ENCODE measurements around the gene TSPAN18. TPM values are rescaled to one million over a fixed set of nuclear protein-coding genes. Genes with fewer than 3 reads are reported as not detected.
A peak's percentile ranks its signal among the peaks of the same experiment; 100 is the strongest.

Gene TSPAN18
- total RNA-seq, 2 experiments from 2014 or later: 1.4 to 2.3 TPM

- no peak overlapping the region for H3K4me3 Mint-ChIP-seq
- ChIA-PET CTCF (interaction anchor here (0.6 to 1.9 kb wide), 10 partner anchors 15 to 281 kb away, joined by 3 to 6 read pairs (median 3); no protein-coding TSS in a partner anchor), POLR2A (no interaction called here)
- no peak for DNase-seq
- H3K4me1 Mint-ChIP-seq: peaks cover 5% of the 10 kb centered on the region
- H3K27ac Mint-ChIP-seq: no peak overlapping the region
- no peaks in the 10 kb centered on the region for H3K9me3 Mint-ChIP-seq (ENCODE audit: low read depth)
- intact Hi-C loops (cut with DNase I, micrococcal nuclease): loop anchor here (1.0 to 5.0 kb wide), 5 partner anchors 46 to 218 kb away; no protein-coding TSS in a partner anchor
- no peaks in the 10 kb centered on the region for H3K27me3 Mint-ChIP-seq
- no peak for ATAC-seq
- no peaks in the 10 kb centered on the region for H3K36me3 Mint-ChIP-seq (ENCODE audit: low read depth)
Measured at GRCh38 chr11:44774731-44775130, 48.0 kb downstream of the TSPAN18 start.

GRCh38 chr11:44775366-44775984 lies 48.7 kb downstream of the TSPAN18 start:
- Mint-ChIP-seq H3K27ac (no peak overlapping the region), H3K4me1 (peaks cover 5% of the 10 kb centered on the region), H3K27me3 (no peaks in the 10 kb centered on the region), H3K9me3 (ENCODE audit: low read depth) (no peaks in the 10 kb centered on the region), H3K4me3 (no peak overlapping the region), H3K36me3 (ENCODE audit: low read depth) (no peaks in the 10 kb centered on the region)
- peak; percentile 72 for DNase-seq
- intact Hi-C loops (cut with DNase I, micrococcal nuclease): loop anchor here (1.0 to 5.0 kb wide), 5 partner anchors 47 to 219 kb away; no protein-coding TSS in a partner anchor
- peak; percentile 64 for ATAC-seq
- ChIA-PET CTCF (interaction anchor here (0.6 to 2.3 kb wide), 21 partner anchors 8 to 218 kb away, joined by 3 to 12 read pairs (median 4); no protein-coding TSS in a partner anchor), POLR2A (no interaction called here)

GRCh38 chr11:44775985-44776446 lies 49.3 kb downstream of the TSPAN18 start:
- H3K27ac Mint-ChIP-seq: no peak overlapping the region
- intact Hi-C loops (cut with DNase I, micrococcal nuclease): loop anchor here (1.0 to 5.0 kb wide), 5 partner anchors 47 to 219 kb away; no protein-coding TSS in a partner anchor
- POLR2A ChIA-PET: no interaction called here
- no peaks in the 10 kb centered on the region for H3K27me3 Mint-ChIP-seq
- H3K4me3 Mint-ChIP-seq: no peak overlapping the region
- CTCF ChIA-PET: interaction anchor here (0.6 to 2.3 kb wide), 22 partner anchors 9 to 219 kb away, joined by 3 to 12 read pairs (median 4); no protein-coding TSS in a partner anchor
- ATAC-seq (no peak), DNase-seq (no peak)
- no peaks in the 10 kb centered on the region for H3K9me3 Mint-ChIP-seq (ENCODE audit: low read depth)
- peaks cover 5% of the 10 kb centered on the region for H3K4me1 Mint-ChIP-seq
- H3K36me3 Mint-ChIP-seq (ENCODE audit: low read depth): no peaks in the 10 kb centered on the region

GRCh38 chr11:44776551-44777208 lies 49.9 kb downstream of the TSPAN18 start:
- Mint-ChIP-seq H3K4me3 (no peak overlapping the region), H3K27ac (no peak overlapping the region), H3K36me3 (ENCODE audit: low read depth) (no peaks in the 10 kb centered on the region), H3K27me3 (no peaks in the 10 kb centered on the region), H3K9me3 (ENCODE audit: low read depth) (no peaks in the 10 kb centered on the region), H3K4me1 (peaks cover 5% of the 10 kb centered on the region)
- intact Hi-C loops (cut with DNase I, micrococcal nuclease): loop anchor here (5.0 kb wide), 2 partner anchors 136 to 219 kb away; no protein-coding TSS in a partner anchor
- no peak for ATAC-seq
- ChIA-PET POLR2A (no interaction called here), CTCF (interaction anchor here (0.7 to 2.3 kb wide), 22 partner anchors 9 to 219 kb away, joined by 3 to 12 read pairs (median 4); no protein-coding TSS in a partner anchor)
- no peak for DNase-seq

- DNase-seq: no peak
- H3K36me3 Mint-ChIP-seq (ENCODE audit: low read depth): no peaks in the 10 kb centered on the region
- H3K4me1 Mint-ChIP-seq: peaks cover 5% of the 10 kb centered on the region
- H3K4me3 Mint-ChIP-seq: no peak overlapping the region
- no peaks in the 10 kb centered on the region for H3K9me3 Mint-ChIP-seq (ENCODE audit: low read depth)
- ChIA-PET POLR2A (no interaction called here), CTCF (interaction anchor here (0.7 to 2.3 kb wide), 10 partner anchors 11 to 212 kb away, joined by 3 to 10 read pairs (median 4); no protein-coding TSS in a partner anchor)
- H3K27ac Mint-ChIP-seq: no peak overlapping the region
- H3K27me3 Mint-ChIP-seq: no peaks in the 10 kb centered on the region
- intact Hi-C loops (cut with DNase I, micrococcal nuclease): loop anchor here (5.0 kb wide), 2 partner anchors 135 to 220 kb away; no protein-coding TSS in a partner anchor
- no peak for ATAC-seq
Measured at GRCh38 chr11:44777209-44778194, 50.7 kb downstream of the TSPAN18 start.

GRCh38 chr11:44778195-44779100 lies 51.7 kb downstream of the TSPAN18 start:
- Mint-ChIP-seq H3K27ac (no peak overlapping the region), H3K4me3 (no peak overlapping the region), H3K27me3 (no peaks in the 10 kb centered on the region), H3K36me3 (ENCODE audit: low read depth) (no peaks in the 10 kb centered on the region), H3K9me3 (ENCODE audit: low read depth) (no peaks in the 10 kb centered on the region), H3K4me1 (peaks cover 5% of the 10 kb centered on the region)
- POLR2A ChIA-PET: no interaction called here
- CTCF ChIA-PET: interaction anchor here (0.6 kb wide), 1 partner anchor 10 kb away, joined by 3 read pairs; no protein-coding TSS in a partner anchor
- DNase-seq (no peak), ATAC-seq (no peak)
- intact Hi-C loops (cut with DNase I, micrococcal nuclease): loop anchor here (5.0 kb wide), 2 partner anchors 134 to 221 kb away; no protein-coding TSS in a partner anchor

- POLR2A ChIA-PET: interaction anchor here (1.2 kb wide), 1 partner anchor 9 kb away, joined by 3 read pairs; no protein-coding TSS in a partner anchor
- no peak for ATAC-seq
- Mint-ChIP-seq H3K36me3 (ENCODE audit: low read depth) (no peaks in the 10 kb centered on the region), H3K4me3 (no peak overlapping the region), H3K4me1 (peaks cover under 1% of the 10 kb centered on the region), H3K27me3 (no peaks in the 10 kb centered on the region), H3K9me3 (ENCODE audit: low read depth) (no peaks in the 10 kb centered on the region), H3K27ac (no peak overlapping the region)
- CTCF ChIA-PET: interaction anchor here (1.0 kb wide), 1 partner anchor 57 kb away, joined by 3 read pairs; no protein-coding TSS in a partner anchor
- DNase-seq: no peak
- intact Hi-C loops (cut with DNase I, micrococcal nuclease): loop anchor here (5.0 kb wide), 2 partner anchors 132 to 223 kb away; no protein-coding TSS in a partner anchor
Measured at GRCh38 chr11:44779736-44780520, 53.2 kb downstream of the TSPAN18 start.

GRCh38 chr11:44780940-44781631 lies 54.3 kb downstream of the TSPAN18 start:
- Mint-ChIP-seq H3K36me3 (ENCODE audit: low read depth) (no peaks in the 10 kb centered on the region), H3K9me3 (ENCODE audit: low read depth) (no peaks in the 10 kb centered on the region), H3K27me3 (no peaks in the 10 kb centered on the region), H3K4me1 (no peaks in the 10 kb centered on the region), H3K27ac (no peak overlapping the region), H3K4me3 (no peak overlapping the region)
- ATAC-seq (no peak), DNase-seq (no peak)
- ChIA-PET CTCF (interaction anchor here (1.0 to 1.5 kb wide), 3 partner anchors 14 to 58 kb away, joined by 3 to 4 read pairs (median 3); no protein-coding TSS in a partner anchor), POLR2A (interaction anchor here (1.2 kb wide), 1 partner anchor 8 kb away, joined by 3 read pairs; no protein-coding TSS in a partner anchor)
- intact Hi-C loops (cut with DNase I, micrococcal nuclease): no loop called here

- no peaks in the 10 kb centered on the region for H3K4me1 Mint-ChIP-seq
- H3K4me3 Mint-ChIP-seq: no peak overlapping the region
- H3K27ac Mint-ChIP-seq: no peak overlapping the region
- intact Hi-C loops (cut with DNase I, micrococcal nuclease): no loop called here
- DNase-seq: no peak
- ChIA-PET POLR2A (no interaction called here), CTCF (interaction anchor here (0.7 to 1.5 kb wide), 4 partner anchors 14 to 130 kb away, joined by 3 to 4 read pairs (median 3); no protein-coding TSS in a partner anchor)
- no peak for ATAC-seq
- no peaks in the 10 kb centered on the region for H3K9me3 Mint-ChIP-seq (ENCODE audit: low read depth)
- H3K27me3 Mint-ChIP-seq: no peaks in the 10 kb centered on the region
- no peaks in the 10 kb centered on the region for H3K36me3 Mint-ChIP-seq (ENCODE audit: low read depth)
Measured at GRCh38 chr11:44781655-44782054, 54.9 kb downstream of the TSPAN18 start.
